Non-pigmented ciliary epithelial cell (primary cell): ENCODE results near the gene HTT.

Source experiments
- DNase-seq: peaks from one replicate; pipeline ENCODE4 v3.0.0-alpha.2; 2010; ENCODE audit warnings: low read depth

HTT gene

GRCh38 chr4:3200423-3201090 lies 126.1 kb downstream of the HTT start:
- no peak for DNase-seq

GRCh38 chr4:3201718-3202702 lies 127.5 kb downstream of the HTT start:
- peak; percentile 44 for DNase-seq

- DNase-seq = no peak
These were observed 128.6 kb downstream of the HTT start for GRCh38 chr4:3202836-3203820.

- no peak for DNase-seq
These were observed 129.5 kb downstream of the HTT start for GRCh38 chr4:3203971-3204431.

GRCh38 chr4:3205995-3206394 lies 131.5 kb downstream of the HTT start:
- no peak for DNase-seq

- no peak for DNase-seq
These were observed 132.1 kb downstream of the HTT start for GRCh38 chr4:3206439-3207100.

- DNase-seq = no peak
These were observed 133.1 kb downstream of the HTT start for GRCh38 chr4:3207531-3208037.

- no peak for DNase-seq
These were observed 134.3 kb downstream of the HTT start for GRCh38 chr4:3208826-3209225.

GRCh38 chr4:3209551-3210325 lies 135.3 kb downstream of the HTT start:
- no peak for DNase-seq

GRCh38 chr4:3210467-3210866 lies 136.0 kb downstream of the HTT start:
- DNase-seq = no peak

- DNase-seq = no peak
These were observed 137.4 kb downstream of the HTT start for GRCh38 chr4:3211866-3212265.

GRCh38 chr4:3212391-3213105 lies 138.1 kb downstream of the HTT start:
- no peak for DNase-seq

- no peak for DNase-seq
These were observed 138.6 kb downstream of the HTT start for GRCh38 chr4:3213106-3213425.

GRCh38 chr4:3213661-3214250 lies 139.3 kb downstream of the HTT start:
- no peak for DNase-seq

- DNase-seq = no peak
These were observed 140.8 kb downstream of the HTT start for GRCh38 chr4:3215256-3215655.

- no peak for DNase-seq
These were observed 141.3 kb downstream of the HTT start for GRCh38 chr4:3215733-3216132.

GRCh38 chr4:3217266-3217665 lies 142.8 kb downstream of the HTT start:
- DNase-seq = no peak

GRCh38 chr4:3217771-3218170 lies 143.3 kb downstream of the HTT start:
- no peak for DNase-seq
